GM12873 (cell line): ENCODE measurements around the gene RFPL1.

ENCODE experiments used
- CTCF ChIP-seq: IDR thresholded peaks from 2 replicates; pipeline ENCODE4 v1.5.1; 2012; ENCODE audit warnings: low read depth, mild to moderate bottlenecking, moderate library complexity, low read length, control low read depth; ENCODE audit not compliant: insufficient read depth; ENCODE audit errors: missing control alignments

The RFPL1 gene

GRCh38 chr22:29397791-29398190, 40.6 kb upstream of the RFPL1 start:
- no peak for TF ChIP-seq CTCF

- no peak for TF ChIP-seq CTCF
Measured at GRCh38 chr22:29400576-29400975, 37.8 kb upstream of the RFPL1 start.

GRCh38 chr22:29408940-29409339, 29.4 kb upstream of the RFPL1 start:
- TF ChIP-seq CTCF: no peak

GRCh38 chr22:29412772-29413171, 25.6 kb upstream of the RFPL1 start:
- peak; percentile 58 for TF ChIP-seq CTCF

- no peak for TF ChIP-seq CTCF
Measured at GRCh38 chr22:29426476-29426875, 11.9 kb upstream of the RFPL1 start.

GRCh38 chr22:29427176-29427760, 11.1 kb upstream of the RFPL1 start:
- no peak for TF ChIP-seq CTCF

GRCh38 chr22:29431986-29432385, 6.4 kb upstream of the RFPL1 start:
- TF ChIP-seq CTCF: no peak

GRCh38 chr22:29433856-29434255, 4.5 kb upstream of the RFPL1 start:
- no peak for TF ChIP-seq CTCF
